PC-9 (cell line): Measurements from ENCODE around the gene SNX6.

Experiments
- EZH2 ChIP-seq: fragments of 200-600 bp; sonication (generic); IDR thresholded peaks from 2 replicates; pipeline ENCODE4 v1.8.0; 2017; ENCODE audit warnings: antibody characterized with exemption, low read depth
- TF ChIP-seq, protein P1 (sequence below): fragments of 200-600 bp; sonication (generic); conservative IDR thresholded peaks from 2 replicates; pipeline ENCODE4 v1.6.1; 2017; ENCODE audit warnings: mixed run types, antibody characterized with exemption, mild to moderate bottlenecking, moderate library complexity

DNA sequence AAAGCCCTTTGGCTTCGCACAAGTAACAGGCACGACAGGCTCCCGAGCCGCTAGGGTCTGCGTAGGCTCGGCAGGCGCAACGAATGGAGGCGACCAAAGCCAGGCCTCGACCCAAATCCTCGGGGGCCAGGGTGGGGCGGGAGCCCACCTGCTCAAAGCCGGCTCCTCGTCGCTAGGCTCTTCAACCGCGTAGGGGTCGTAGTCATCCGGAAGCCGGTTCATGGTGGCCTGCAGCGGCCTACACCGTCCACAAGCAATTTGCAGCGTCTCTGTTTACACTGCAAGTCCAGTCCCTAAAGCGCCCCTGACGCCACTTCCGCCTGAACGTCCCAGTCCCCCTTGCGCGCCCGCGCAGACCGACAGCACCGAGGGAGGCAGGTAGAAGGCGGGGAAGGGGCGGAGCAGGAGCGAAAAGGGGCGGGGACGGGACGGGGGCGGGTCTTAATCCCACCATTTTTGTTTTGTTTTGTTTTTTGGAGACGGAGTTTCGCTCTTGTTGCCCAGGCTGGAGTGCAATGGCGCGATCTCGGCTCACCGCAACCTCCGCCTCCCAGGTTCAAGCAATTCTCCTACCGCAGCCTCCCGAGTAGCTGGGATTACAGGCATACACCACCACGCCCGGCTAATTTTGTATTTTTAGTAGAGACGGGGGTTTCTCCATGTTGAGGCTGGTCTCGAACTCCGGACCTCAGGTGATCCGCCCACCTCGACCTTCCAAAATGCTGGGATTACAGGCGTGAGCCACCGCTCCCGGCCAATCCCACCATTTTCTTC is 90.4 kb downstream of the SNX6 start, which contains the start of gene EAPP:
- TF ChIP-seq EZH2, result no peak
- TF ChIP-seq, protein P1, sequence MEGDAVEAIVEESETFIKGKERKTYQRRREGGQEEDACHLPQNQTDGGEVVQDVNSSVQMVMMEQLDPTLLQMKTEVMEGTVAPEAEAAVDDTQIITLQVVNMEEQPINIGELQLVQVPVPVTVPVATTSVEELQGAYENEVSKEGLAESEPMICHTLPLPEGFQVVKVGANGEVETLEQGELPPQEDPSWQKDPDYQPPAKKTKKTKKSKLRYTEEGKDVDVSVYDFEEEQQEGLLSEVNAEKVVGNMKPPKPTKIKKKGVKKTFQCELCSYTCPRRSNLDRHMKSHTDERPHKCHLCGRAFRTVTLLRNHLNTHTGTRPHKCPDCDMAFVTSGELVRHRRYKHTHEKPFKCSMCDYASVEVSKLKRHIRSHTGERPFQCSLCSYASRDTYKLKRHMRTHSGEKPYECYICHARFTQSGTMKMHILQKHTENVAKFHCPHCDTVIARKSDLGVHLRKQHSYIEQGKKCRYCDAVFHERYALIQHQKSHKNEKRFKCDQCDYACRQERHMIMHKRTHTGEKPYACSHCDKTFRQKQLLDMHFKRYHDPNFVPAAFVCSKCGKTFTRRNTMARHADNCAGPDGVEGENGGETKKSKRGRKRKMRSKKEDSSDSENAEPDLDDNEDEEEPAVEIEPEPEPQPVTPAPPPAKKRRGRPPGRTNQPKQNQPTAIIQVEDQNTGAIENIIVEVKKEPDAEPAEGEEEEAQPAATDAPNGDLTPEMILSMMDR, result no peak
